ENCODE measurements around the gene AEBP1.

Gene AEBP1

GRCh38 chr7:44098092-44099068 is 5.8 kb upstream of the AEBP1 start:
- no peaks in the 10 kb centered on the region for H3K9me3 ChIP-seq (ENCODE audit: control insufficient read depth in 2 of 2, low read length in 2 of 2)
- H3K27ac ChIP-seq (ENCODE audit: low read depth in 2 of 2, low read length in 2 of 2) = no peak overlapping the region
- H3K9ac ChIP-seq (ENCODE audit: low read depth in 1 of 2, low read length in 2 of 2) = no peak overlapping the region
- no peaks in the 10 kb centered on the region for H3K36me3 ChIP-seq (ENCODE audit: control insufficient read depth in 2 of 2, insufficient read depth in 2 of 2, low read length in 2 of 2)
- peaks cover 3 to 4% of the 10 kb centered on the region in 2 donors for H3K27me3 ChIP-seq (ENCODE audit: control insufficient read depth in 2 of 2, insufficient read depth in 2 of 2, low read length in 2 of 2)
- H3K4me1 ChIP-seq (ENCODE audit: control insufficient read depth in 2 of 2, insufficient read depth in 2 of 2, low read length in 2 of 2) = peaks cover under 1 to 5% of the 10 kb centered on the region in 2 donors
- no peak overlapping the region for H3K4me3 ChIP-seq (ENCODE audit: low read length in 2 of 2)

GRCh38 chr7:44099669-44100068 is 4.5 kb upstream of the AEBP1 start:
- Histone ChIP-seq H3K27me3 (ENCODE audit: control insufficient read depth in 2 of 2, insufficient read depth in 2 of 2, low read length in 2 of 2) (peaks cover 7% of the 10 kb centered on the region in 2 donors), H3K27ac (ENCODE audit: low read depth in 2 of 2, low read length in 2 of 2) (no peak overlapping the region), H3K36me3 (ENCODE audit: control insufficient read depth in 2 of 2, insufficient read depth in 2 of 2, low read length in 2 of 2) (no peaks in the 10 kb centered on the region), H3K4me1 (ENCODE audit: control insufficient read depth in 2 of 2, insufficient read depth in 2 of 2, low read length in 2 of 2) (peaks cover 4 to 5% of the 10 kb centered on the region in 2 donors), H3K9ac (ENCODE audit: low read depth in 1 of 2, low read length in 2 of 2) (no peak overlapping the region), H3K9me3 (ENCODE audit: control insufficient read depth in 2 of 2, low read length in 2 of 2) (no peaks in the 10 kb centered on the region), H3K4me3 (ENCODE audit: low read length in 2 of 2) (no peak overlapping the region)

GRCh38 chr7:44100458-44101302 is 3.5 kb upstream of the AEBP1 start:
- H3K27me3 ChIP-seq (ENCODE audit: control insufficient read depth in 2 of 2, insufficient read depth in 2 of 2, low read length in 2 of 2) = peaks cover 7 to 16% of the 10 kb centered on the region in 2 donors
- H3K9ac ChIP-seq (ENCODE audit: low read depth in 1 of 2, low read length in 2 of 2) = no peak overlapping the region
- peaks cover 5 to 6% of the 10 kb centered on the region in 2 donors for H3K4me1 ChIP-seq (ENCODE audit: control insufficient read depth in 2 of 2, insufficient read depth in 2 of 2, low read length in 2 of 2)
- no peaks in the 10 kb centered on the region for H3K36me3 ChIP-seq (ENCODE audit: control insufficient read depth in 2 of 2, insufficient read depth in 2 of 2, low read length in 2 of 2)
- no peaks in the 10 kb centered on the region for H3K9me3 ChIP-seq (ENCODE audit: control insufficient read depth in 2 of 2, low read length in 2 of 2)
- peak overlapping the region; percentile 40 to 48 for H3K27ac ChIP-seq (ENCODE audit: low read depth in 2 of 2, low read length in 2 of 2)
- H3K4me3 ChIP-seq (ENCODE audit: low read length in 2 of 2) = no peak overlapping the region

- peak overlapping the region; percentile 40 to 48 for H3K27ac ChIP-seq (ENCODE audit: low read depth in 2 of 2, low read length in 2 of 2)
- no peak overlapping the region for H3K9ac ChIP-seq (ENCODE audit: low read depth in 1 of 2, low read length in 2 of 2)
- no peaks in the 10 kb centered on the region for H3K36me3 ChIP-seq (ENCODE audit: control insufficient read depth in 2 of 2, insufficient read depth in 2 of 2, low read length in 2 of 2)
- peaks cover 7 to 17% of the 10 kb centered on the region in 2 donors for H3K27me3 ChIP-seq (ENCODE audit: control insufficient read depth in 2 of 2, insufficient read depth in 2 of 2, low read length in 2 of 2)
- H3K4me3 ChIP-seq (ENCODE audit: low read length in 2 of 2) = no peak overlapping the region
- peaks cover 5 to 6% of the 10 kb centered on the region in 2 donors for H3K4me1 ChIP-seq (ENCODE audit: control insufficient read depth in 2 of 2, insufficient read depth in 2 of 2, low read length in 2 of 2)
- no peaks in the 10 kb centered on the region for H3K9me3 ChIP-seq (ENCODE audit: control insufficient read depth in 2 of 2, low read length in 2 of 2)
Observed at GRCh38 chr7:44101303-44101965, 2.7 kb upstream of the AEBP1 start.

- Histone ChIP-seq H3K9me3 (ENCODE audit: control insufficient read depth in 2 of 2, low read length in 2 of 2) (no peaks in the 10 kb centered on the region), H3K4me1 (ENCODE audit: control insufficient read depth in 2 of 2, insufficient read depth in 2 of 2, low read length in 2 of 2) (peaks cover 5 to 6% of the 10 kb centered on the region in 2 donors), H3K4me3 (ENCODE audit: low read length in 2 of 2) (no peak overlapping the region), H3K9ac (ENCODE audit: low read depth in 1 of 2, low read length in 2 of 2) (no peak overlapping the region), H3K27ac (ENCODE audit: low read depth in 2 of 2, low read length in 2 of 2) (peak overlapping the region; percentile 34 to 40), H3K36me3 (ENCODE audit: control insufficient read depth in 2 of 2, insufficient read depth in 2 of 2, low read length in 2 of 2) (no peaks in the 10 kb centered on the region), H3K27me3 (ENCODE audit: control insufficient read depth in 2 of 2, insufficient read depth in 2 of 2, low read length in 2 of 2) (peaks cover 7 to 17% of the 10 kb centered on the region in 2 donors)
Observed at GRCh38 chr7:44101966-44102845, 1.9 kb upstream of the AEBP1 start.

GRCh38 chr7:44102846-44103565 is 1.1 kb upstream of the AEBP1 start:
- no peaks in the 10 kb centered on the region for H3K9me3 ChIP-seq (ENCODE audit: control insufficient read depth in 2 of 2, low read length in 2 of 2)
- no peaks in the 10 kb centered on the region for H3K36me3 ChIP-seq (ENCODE audit: control insufficient read depth in 2 of 2, insufficient read depth in 2 of 2, low read length in 2 of 2)
- H3K27me3 ChIP-seq (ENCODE audit: control insufficient read depth in 2 of 2, insufficient read depth in 2 of 2, low read length in 2 of 2) = peaks cover 7 to 17% of the 10 kb centered on the region in 2 donors
- H3K4me1 ChIP-seq (ENCODE audit: control insufficient read depth in 2 of 2, insufficient read depth in 2 of 2, low read length in 2 of 2) = peaks cover 5 to 6% of the 10 kb centered on the region in 2 donors
- no peak overlapping the region for H3K4me3 ChIP-seq (ENCODE audit: low read length in 2 of 2)
- H3K9ac ChIP-seq (ENCODE audit: low read depth in 1 of 2, low read length in 2 of 2) = no peak overlapping the region
- peak overlapping the region in 1 of 2 donors; percentile 40 for H3K27ac ChIP-seq (ENCODE audit: low read depth in 2 of 2, low read length in 2 of 2)

GRCh38 chr7:44103566-44103922 is 601 bp upstream of the AEBP1 start:
- Histone ChIP-seq H3K4me3 (ENCODE audit: low read length in 2 of 2) (peak overlapping the region; percentile 13 to 30), H3K9ac (ENCODE audit: low read depth in 1 of 2, low read length in 2 of 2) (no peak overlapping the region), H3K27ac (ENCODE audit: low read depth in 2 of 2, low read length in 2 of 2) (peak overlapping the region in 1 of 2 donors; percentile 48), H3K4me1 (ENCODE audit: control insufficient read depth in 2 of 2, insufficient read depth in 2 of 2, low read length in 2 of 2) (peaks cover 5 to 6% of the 10 kb centered on the region in 2 donors), H3K36me3 (ENCODE audit: control insufficient read depth in 2 of 2, insufficient read depth in 2 of 2, low read length in 2 of 2) (no peaks in the 10 kb centered on the region), H3K9me3 (ENCODE audit: control insufficient read depth in 2 of 2, low read length in 2 of 2) (no peaks in the 10 kb centered on the region), H3K27me3 (ENCODE audit: control insufficient read depth in 2 of 2, insufficient read depth in 2 of 2, low read length in 2 of 2) (peaks cover 7 to 17% of the 10 kb centered on the region in 2 donors)

GRCh38 chr7:44104860-44105771 is 971 bp downstream of the AEBP1 start:
- peak overlapping the region; percentile 26 to 52 for H3K9ac ChIP-seq (ENCODE audit: low read depth in 1 of 2, low read length in 2 of 2)
- peaks cover 7 to 17% of the 10 kb centered on the region in 2 donors for H3K27me3 ChIP-seq (ENCODE audit: control insufficient read depth in 2 of 2, insufficient read depth in 2 of 2, low read length in 2 of 2)
- H3K36me3 ChIP-seq (ENCODE audit: control insufficient read depth in 2 of 2, insufficient read depth in 2 of 2, low read length in 2 of 2) = no peaks in the 10 kb centered on the region
- H3K9me3 ChIP-seq (ENCODE audit: control insufficient read depth in 2 of 2, low read length in 2 of 2) = no peaks in the 10 kb centered on the region
- peak overlapping the region; percentile 51 to 72 for H3K27ac ChIP-seq (ENCODE audit: low read depth in 2 of 2, low read length in 2 of 2)
- H3K4me1 ChIP-seq (ENCODE audit: control insufficient read depth in 2 of 2, insufficient read depth in 2 of 2, low read length in 2 of 2) = peaks cover 5 to 6% of the 10 kb centered on the region in 2 donors
- peak overlapping the region; percentile 59 to 75 for H3K4me3 ChIP-seq (ENCODE audit: low read length in 2 of 2)

All from mucosa of rectum (tissue), 2 donors.